B cell (primary cell): ENCODE data around the gene HMOX2. TPM values are rescaled to one million over a fixed set of nuclear protein-coding genes. Genes with fewer than 3 reads are reported as not detected.

Experiments
- ATAC-seq: fragments of 200-7000 bp; cut with Tn5 transposase; one replicate; pipeline ENCODE4 v1.10.0; 2021; ENCODE audit warnings: low read depth, mild to moderate bottlenecking, moderate number of reproducible peaks, moderate library complexity
- CTCF ChIA-PET: fragments of 350-600 bp; sonication (Branson Sonifier 250); formaldehyde crosslinking; loops from one replicate; lab custom pipeline; 2021; ENCODE audit warnings: antibody characterized with exemption, inconsistent platforms; lab: Charles Lee
- POLR2A ChIA-PET: fragments of 350-600 bp; sonication (Branson Sonifier 250); formaldehyde crosslinking; loops from one replicate; lab custom pipeline; 2021; ENCODE audit warnings: antibody characterized with exemption; lab: Charles Lee
- DNase-seq: peaks from one replicate; pipeline ENCODE4 v3.0.0; 2013
- H2AFZ ChIP-seq: 2 replicates; pipeline ENCODE4 v1.6.1; 2012; ENCODE audit warnings: mild to moderate bottlenecking, low read depth, low read length; ENCODE audit not compliant: insufficient read depth, poor library complexity, severe bottlenecking
- H3K27ac ChIP-seq, 2 donors: 1 replicate in 1 of 2; 2 replicates in 1 of 2; pipeline ENCODE4 v1.5.1; 2012 to 2013; ENCODE audit warnings: low read length in 2 of 2, mild to moderate bottlenecking in 2 of 2, moderate library complexity in 1 of 2
- H3K27me3 ChIP-seq, 4 experiments: fragments of 200-600 bp in 1 of 4; sonication (generic) in 1 of 4; replicated peaks in 1 of 4; 1 replicate in 2 of 4; 2 replicates in 2 of 4; pipeline versions ENCODE4 v1.6.1 to v1.7.0; 2013 to 2016; ENCODE audit warnings: low read length in 3 of 4, mild to moderate bottlenecking in 2 of 4, mixed read lengths in 1 of 4, moderate library complexity in 1 of 4; ENCODE audit not compliant: insufficient read depth in 4 of 4, control insufficient read depth in 3 of 4; ENCODE audit errors: control extremely low read depth in 1 of 4
- H3K36me3 ChIP-seq, 2 experiments: replicated peaks in 1 of 2; 1 replicate in 1 of 2; 2 replicates in 1 of 2; pipeline versions ENCODE4 v1.6.1 to v1.7.1; 2013; ENCODE audit warnings: low read length in 1 of 2; ENCODE audit not compliant: insufficient read depth in 2 of 2, control insufficient read depth in 1 of 2; ENCODE audit errors: control extremely low read depth in 1 of 2, extremely low read depth in 1 of 2
- H3K4me1 ChIP-seq, 2 donors: fragments of 200-600 bp in 1 of 2; sonication (generic) in 1 of 2; 1 replicate in 1 of 2; 2 replicates in 1 of 2; pipeline versions ENCODE4 v1.5.1 to v1.6.1; 2013 to 2017; ENCODE audit warnings: low read length in 2 of 2; ENCODE audit not compliant: control insufficient read depth in 2 of 2, insufficient read depth in 2 of 2
- H3K4me2 ChIP-seq: replicated peaks from 2 replicates; pipeline ENCODE3; 2012; ENCODE audit warnings: mild to moderate bottlenecking, low read depth, low read length; ENCODE audit not compliant: poor library complexity, severe bottlenecking
- H3K4me3 ChIP-seq, 5 experiments: fragments of 200-600 bp in 1 of 5; sonication (generic) in 1 of 5; 1 replicate in 3 of 5; 2 replicates in 2 of 5; pipeline versions ENCODE4 v1.5.1 to v1.7.0; 2011 to 2016; ENCODE audit warnings: low read length in 4 of 5, mild to moderate bottlenecking in 4 of 5, low read depth in 2 of 5, control low read depth in 1 of 5, moderate library complexity in 1 of 5; ENCODE audit not compliant: insufficient read depth in 1 of 5; ENCODE audit errors: control extremely low read depth in 1 of 5, extremely low read depth in 1 of 5
- H3K79me2 ChIP-seq: fragments of 200-600 bp; sonication (generic); one replicate; pipeline ENCODE4 v1.6.0; 2016; ENCODE audit warnings: low read length; ENCODE audit not compliant: control insufficient read depth, insufficient read depth
- H3K9ac ChIP-seq: fragments of 200-600 bp; sonication (generic); 2 replicates; pipeline ENCODE4 v1.6.1; 2017; ENCODE audit warnings: mild to moderate bottlenecking, low read length, moderate library complexity
- H3K9me3 ChIP-seq, 3 donors: one replicate each; pipeline versions ENCODE4 v1.6.1 to v1.7.1; 2013; ENCODE audit warnings: low read length in 2 of 3; ENCODE audit not compliant: control insufficient read depth in 2 of 3, insufficient read depth in 1 of 3; ENCODE audit errors: control extremely low read depth in 1 of 3
- H4K20me1 ChIP-seq: 2 replicates; pipeline ENCODE4 v1.6.0; 2012; ENCODE audit warnings: mild to moderate bottlenecking, low read length; ENCODE audit not compliant: insufficient read depth, control insufficient read depth, poor library complexity, severe bottlenecking
- H3K27ac Mint-ChIP-seq: one replicate; pipeline ENCODE4 v1.8.0; 2021; ENCODE audit warnings: mixed read lengths
- H3K27me3 Mint-ChIP-seq: one replicate; pipeline ENCODE4 v1.8.0; 2021; ENCODE audit warnings: mixed read lengths
- H3K4me1 Mint-ChIP-seq: one replicate; pipeline ENCODE4 v1.8.0; 2021; ENCODE audit warnings: mixed read lengths
- H3K4me3 Mint-ChIP-seq: one replicate; pipeline ENCODE4 v1.8.0; 2021; ENCODE audit warnings: mixed read lengths
- H3K9me3 Mint-ChIP-seq: one replicate; pipeline ENCODE4 v1.8.0; 2022; ENCODE audit warnings: mixed read lengths; ENCODE audit not compliant: insufficient read depth
- CTCF ChIP-seq: fragments of 200-600 bp; IDR thresholded peaks from one replicate; pipeline ENCODE4 v1.8.0; 2022; ENCODE audit warnings: antibody characterized with exemption, mild to moderate bottlenecking
- EZH2 ChIP-seq: IDR thresholded peaks from 2 replicates; pipeline ENCODE4 v1.6.1; 2012; ENCODE audit warnings: borderline replicate concordance, low read depth, mild to moderate bottlenecking, moderate library complexity, low read length; ENCODE audit not compliant: insufficient read depth, poor library complexity, severe bottlenecking
- WGBS: methylation state at CpG from one replicate; pipeline ENCODE4 v1.1.5; 2013; ENCODE audit warnings: missing lambda C conversion rate; ENCODE audit not compliant: insufficient coverage; 5-methylcytosine and 5-hydroxymethylcytosine counted together
- intact Hi-C: fragments of 100-400 bp; cut with micrococcal nuclease; formaldehyde crosslinking; loops from one replicate; pipeline ENCODE4 v1.10.0; 2022
- polyA plus RNA-seq: library from polyadenylated mRNA; depleted of rRNA; stranded (reverse); fragments of >200 nt; gene quantifications from 2 replicates; pipeline ENCODE4 v1.2.3, GENCODE V29; 2012
- total RNA-seq, 2 donors: library from RNA; stranded (reverse); fragments of 120-200 nt in 1 of 2; gene quantifications; 1 replicate in 1 of 2; 2 replicates in 1 of 2; pipeline versions ENCODE4 v1.2.3 to v1.2.4, GENCODE V29; 2013 to 2022

HMOX2 gene
- total and polyA plus RNA-seq, 2 donors (not counting 1 experiment from before 2014, with no cell fraction given) = 36.5 to 39.0 TPM

DNA sequence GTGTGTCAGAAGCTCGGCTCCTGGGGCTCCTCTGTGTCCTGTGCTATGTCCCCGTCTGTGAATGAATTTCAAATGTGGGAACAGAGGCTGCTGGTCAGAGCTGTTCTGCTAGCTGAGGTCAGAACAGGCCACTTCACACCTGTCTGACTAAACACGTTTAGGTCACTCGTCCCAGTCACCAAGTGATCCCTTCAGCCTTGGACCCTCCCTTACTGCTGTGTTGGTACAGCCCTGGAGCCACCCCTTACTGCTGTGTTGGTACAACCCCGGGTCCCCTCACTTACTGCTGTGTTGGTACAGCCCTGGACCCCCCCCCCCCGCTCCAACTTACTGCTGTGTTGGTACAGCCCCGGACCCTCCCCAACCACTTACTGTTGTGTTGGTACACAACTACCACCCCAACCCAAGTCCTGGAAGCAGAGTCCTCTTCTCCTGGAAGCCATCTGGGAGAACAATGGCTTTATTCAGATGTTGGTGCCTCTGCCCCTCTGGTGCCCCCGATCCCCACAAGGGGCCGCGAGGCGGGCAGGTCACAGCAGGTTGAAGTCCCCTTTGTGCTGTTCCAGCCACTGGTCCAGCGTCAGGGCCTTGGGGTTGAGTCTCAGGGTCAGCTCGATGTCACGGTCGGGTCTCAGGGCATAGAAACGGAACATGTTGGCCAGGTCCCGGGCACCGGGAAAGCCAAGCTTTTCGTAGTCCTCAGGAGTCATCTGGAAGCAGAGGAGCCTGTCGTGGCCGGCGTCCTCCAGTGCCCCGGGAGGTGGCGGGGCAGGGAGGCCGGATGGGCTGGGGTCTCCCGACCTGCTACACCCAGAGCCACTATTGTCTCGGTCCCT, 14.7 kb upstream of the HMOX2 start:
- Mint-ChIP-seq H3K9me3 (no peaks in the 10 kb centered on the region), H3K27ac (no peak overlapping the region), H3K27me3 (no peaks in the 10 kb centered on the region), H3K4me1 (no peaks in the 10 kb centered on the region), H3K4me3 (no peak overlapping the region)
- Histone ChIP-seq H3K4me2 (no peak overlapping the region), H3K36me3 (peaks cover 0 to 27% of the 10 kb centered on the region in 2 experiments), H3K4me3 (no peak overlapping the region), H4K20me1 (no peaks in the 10 kb centered on the region), H3K9me3 (no peaks in the 10 kb centered on the region), H3K79me2 (no peaks in the 10 kb centered on the region), H3K4me1 (no peaks in the 10 kb centered on the region), H2AFZ (no peak overlapping the region), H3K27me3 (no peaks in the 10 kb centered on the region), H3K27ac (no peak overlapping the region), H3K9ac (no peak overlapping the region)
- TF ChIP-seq EZH2 (no peak), CTCF (no peak)
- ATAC-seq = no peak
- POLR2A ChIA-PET = no interaction called here
- WGBS = over 99% methylated on average over 24 of the region's 27 CpGs
- CTCF ChIA-PET = interaction anchor here (1.1 kb wide), 1 partner anchor 10 kb away, joined by 4 read pairs; no protein-coding TSS in a partner anchor
- intact Hi-C loops = no loop called here
- no peak for DNase-seq

DNA sequence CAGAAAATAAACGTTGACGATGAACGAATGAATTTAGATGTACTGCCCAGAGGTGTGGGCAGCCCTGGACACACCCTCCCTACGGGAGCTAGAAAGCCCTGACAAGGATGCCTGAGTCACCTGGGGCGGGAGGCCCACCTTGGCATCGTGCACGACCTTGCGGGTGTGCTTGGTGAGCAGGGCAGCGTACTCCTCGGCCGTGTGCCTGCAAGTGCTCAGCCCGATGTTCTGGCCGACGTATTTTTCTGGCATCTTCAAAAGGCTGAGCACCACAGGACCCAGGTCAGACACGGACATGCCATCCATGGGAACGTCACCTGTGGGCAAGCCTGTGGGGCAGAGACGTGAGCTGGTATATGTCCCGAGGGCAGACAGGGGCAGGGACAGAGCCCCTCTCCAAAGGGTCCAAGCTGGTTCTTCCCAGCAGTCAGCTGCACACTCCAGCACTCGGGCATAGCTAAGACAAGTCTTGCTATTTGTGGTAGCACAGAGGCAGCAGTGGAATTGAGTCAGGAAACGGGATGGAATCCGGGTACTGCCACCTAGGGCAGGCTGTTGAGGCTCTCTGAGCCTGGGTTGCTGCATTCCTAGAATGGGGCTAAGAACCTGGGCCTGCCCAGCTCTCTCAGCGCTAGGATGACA, 12.6 kb upstream of the HMOX2 start:
- Histone ChIP-seq H3K79me2 (no peaks in the 10 kb centered on the region), H3K4me2 (no peak overlapping the region), H3K4me1 (no peaks in the 10 kb centered on the region), H3K4me3 (no peak overlapping the region), H3K27me3 (no peaks in the 10 kb centered on the region), H2AFZ (no peak overlapping the region), H3K9me3 (no peaks in the 10 kb centered on the region), H3K36me3 (peaks cover 0 to 18% of the 10 kb centered on the region in 2 experiments), H3K9ac (no peak overlapping the region), H3K27ac (no peak overlapping the region), H4K20me1 (no peaks in the 10 kb centered on the region)
- CTCF ChIA-PET = no interaction called here
- 94% methylated on average over 22 of the region's 22 CpGs for WGBS
- no peaks in the 10 kb centered on the region for H3K4me1 Mint-ChIP-seq
- H3K9me3 Mint-ChIP-seq = no peaks in the 10 kb centered on the region
- no peak overlapping the region for H3K27ac Mint-ChIP-seq
- H3K27me3 Mint-ChIP-seq = no peaks in the 10 kb centered on the region
- intact Hi-C loops = no loop called here
- TF ChIP-seq CTCF (no peak), EZH2 (no peak)
- DNase-seq (no peak), ATAC-seq (no peak)
- H3K4me3 Mint-ChIP-seq = no peak overlapping the region
- POLR2A ChIA-PET = no interaction called here
